Upper lobe of left lung (tissue), 4 donors: ENCODE results near the gene KIF23.

Experiments
- CTCF ChIP-seq, 6 experiments: fragments of 450-650 bp in 4 of 6; fragments of 200-600 bp in 2 of 6; sonication (generic) in 2 of 6; IDR thresholded peaks; one replicate each; pipeline ENCODE4 v1.5.1; 2016 to 2019; ENCODE audit warnings: antibody characterized with exemption in 6 of 6
- POLR2A ChIP-seq, 4 donors: fragments of 450-650 bp; IDR thresholded peaks; one replicate each; pipeline ENCODE4 v1.5.1; 2016 to 2017; ENCODE audit warnings: antibody characterized with exemption in 4 of 4, mild to moderate bottlenecking in 2 of 4

DNA sequence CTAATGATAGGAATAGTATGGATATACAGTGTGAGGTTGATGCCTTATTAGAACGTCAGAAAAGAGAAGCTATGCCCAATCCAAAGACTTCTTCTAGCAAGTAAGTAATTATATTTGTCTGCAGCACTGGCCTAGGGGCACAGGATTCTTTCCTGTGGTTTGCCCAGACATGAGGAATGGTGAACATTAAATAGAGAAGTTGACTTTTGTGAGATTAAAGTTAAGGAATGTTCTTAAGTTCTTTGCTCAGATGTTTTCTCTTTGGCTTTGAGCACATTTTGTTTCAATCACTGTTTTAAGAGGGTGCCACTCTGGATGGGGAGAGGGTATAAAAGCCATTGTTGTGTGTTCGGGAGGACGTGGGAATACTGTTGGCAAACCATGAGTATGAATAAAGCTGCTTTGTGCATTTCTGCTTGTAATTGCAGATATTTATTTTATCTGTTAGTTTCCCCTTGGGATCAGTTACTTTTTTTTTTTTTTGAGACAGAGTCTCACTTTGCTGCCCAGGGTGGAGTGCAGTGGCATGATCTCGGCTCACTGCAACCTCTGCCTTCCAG is 8.3 kb downstream of the KIF23 start:
- TF ChIP-seq POLR2A (IDR thresholded peaks at IDR 0.05) (no peak), CTCF (IDR thresholded peaks at IDR 0.05) (no peak)
